Activated CD8-positive, alpha-beta T cell treated with anti-CD3 and anti-CD28 coated beads for 36 hours (primary cell): ENCODE results near the gene VIPR1. TPM values are rescaled to one million over a fixed set of nuclear protein-coding genes. Genes with fewer than 3 reads are reported as not detected.
A peak's percentile ranks its signal among the peaks of the same experiment; 100 is the strongest.

Experiments used
- ATAC-seq: fragments of 200-7000 bp; cut with Tn5 transposase; one replicate; pipeline ENCODE4 v1.10.0; 2021; ENCODE audit warnings: mild to moderate bottlenecking, moderate library complexity
- CTCF ChIA-PET: fragments of 350-600 bp; sonication (Branson Sonifier 250); formaldehyde crosslinking; loops from one replicate; lab custom pipeline; 2021; ENCODE audit warnings: antibody characterized with exemption; lab: Charles Lee
- POLR2A ChIA-PET: fragments of 350-600 bp; sonication (Branson Sonifier 250); formaldehyde crosslinking; loops from one replicate; lab custom pipeline; 2021; ENCODE audit warnings: antibody characterized with exemption; lab: Charles Lee
- DNase-seq: peaks from one replicate; pipeline ENCODE4 v3.0.0-alpha.2; 2020
- H3K27ac Mint-ChIP-seq: one replicate; pipeline ENCODE4 v1.8.0; 2021; ENCODE audit warnings: mild to moderate bottlenecking, mixed read lengths
- H3K27me3 Mint-ChIP-seq: one replicate; pipeline ENCODE4 v1.8.0; 2021; ENCODE audit warnings: mixed read lengths
- H3K36me3 Mint-ChIP-seq: one replicate; pipeline ENCODE4 v1.8.0; 2021; ENCODE audit warnings: low read depth, mixed read lengths
- H3K4me1 Mint-ChIP-seq: one replicate; pipeline ENCODE4 v1.8.0; 2021; ENCODE audit warnings: low read depth, mixed read lengths
- H3K4me3 Mint-ChIP-seq: one replicate; pipeline ENCODE4 v1.8.0; 2021; ENCODE audit warnings: mild to moderate bottlenecking, moderate library complexity, mixed read lengths
- H3K9me3 Mint-ChIP-seq: one replicate; pipeline ENCODE4 v1.8.0; 2021; ENCODE audit warnings: mixed read lengths
- intact Hi-C: fragments of 100-400 bp; cut with micrococcal nuclease; formaldehyde crosslinking; loops from one replicate; pipeline ENCODE4 v1.10.0; 2022
- total RNA-seq, 2 experiments: library from RNA; stranded (reverse); gene quantifications; one replicate each; pipeline ENCODE4 v1.2.3, GENCODE V29; 2021
- TF ChIP-seq, protein P1 (sequence below): fragments of 200-600 bp; IDR thresholded peaks from one replicate; pipeline ENCODE4 v1.8.0; 2022; ENCODE audit warnings: antibody characterized with exemption, mild to moderate bottlenecking

The VIPR1 gene
- total RNA-seq, 2 experiments from 2014 or later: 8.5 to 9.0 TPM

DNA sequence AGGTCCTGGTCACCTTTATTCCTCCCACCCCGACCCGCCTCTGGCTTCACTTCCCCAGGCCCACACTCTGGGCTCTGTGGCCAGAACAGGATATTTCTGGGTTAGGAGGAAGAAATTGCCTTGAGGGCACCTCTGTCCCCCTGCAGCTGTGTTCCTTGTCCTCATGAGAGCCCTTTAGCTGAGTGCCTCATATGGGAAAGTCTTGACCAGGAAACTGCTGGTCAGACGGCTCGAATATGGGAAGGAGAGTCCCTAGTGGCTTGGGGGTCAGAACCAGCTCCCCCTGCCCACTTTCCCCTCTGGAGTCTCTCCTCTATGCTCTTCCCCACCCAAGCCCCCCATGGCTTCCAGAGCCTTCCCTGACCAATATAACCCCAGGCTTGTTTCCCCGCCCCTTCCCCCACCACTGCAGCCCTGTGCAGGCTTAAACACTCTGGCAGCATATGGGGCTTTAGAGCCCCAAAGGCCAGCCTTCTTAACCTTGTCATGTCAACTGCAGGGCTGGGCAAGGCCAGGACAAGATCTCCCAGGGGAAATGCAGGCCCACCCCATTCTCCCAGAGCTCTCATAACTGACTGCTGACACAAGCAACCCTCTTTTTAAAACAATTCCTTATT lies 42.9 kb downstream of the VIPR1 start:
- ATAC-seq (no peak), DNase-seq (no peak)
- intact Hi-C loops: no loop called here
- no peaks in the 10 kb centered on the region for H3K27me3 Mint-ChIP-seq
- H3K9me3 Mint-ChIP-seq: no peaks in the 10 kb centered on the region
- ChIA-PET CTCF (interaction anchor here (0.9 to 9.9 kb wide), 5 partner anchors 9 to 298 kb away, joined by 3 to 90 read pairs (median 10); partner anchors contain the start of gene VIPR1), POLR2A (interaction anchor here (1.2 kb wide), 1 partner anchor 17 kb away, joined by 3 read pairs; no protein-coding TSS in a partner anchor)
- H3K4me1 Mint-ChIP-seq: peaks cover 1% of the 10 kb centered on the region
- TF ChIP-seq, protein P1, sequence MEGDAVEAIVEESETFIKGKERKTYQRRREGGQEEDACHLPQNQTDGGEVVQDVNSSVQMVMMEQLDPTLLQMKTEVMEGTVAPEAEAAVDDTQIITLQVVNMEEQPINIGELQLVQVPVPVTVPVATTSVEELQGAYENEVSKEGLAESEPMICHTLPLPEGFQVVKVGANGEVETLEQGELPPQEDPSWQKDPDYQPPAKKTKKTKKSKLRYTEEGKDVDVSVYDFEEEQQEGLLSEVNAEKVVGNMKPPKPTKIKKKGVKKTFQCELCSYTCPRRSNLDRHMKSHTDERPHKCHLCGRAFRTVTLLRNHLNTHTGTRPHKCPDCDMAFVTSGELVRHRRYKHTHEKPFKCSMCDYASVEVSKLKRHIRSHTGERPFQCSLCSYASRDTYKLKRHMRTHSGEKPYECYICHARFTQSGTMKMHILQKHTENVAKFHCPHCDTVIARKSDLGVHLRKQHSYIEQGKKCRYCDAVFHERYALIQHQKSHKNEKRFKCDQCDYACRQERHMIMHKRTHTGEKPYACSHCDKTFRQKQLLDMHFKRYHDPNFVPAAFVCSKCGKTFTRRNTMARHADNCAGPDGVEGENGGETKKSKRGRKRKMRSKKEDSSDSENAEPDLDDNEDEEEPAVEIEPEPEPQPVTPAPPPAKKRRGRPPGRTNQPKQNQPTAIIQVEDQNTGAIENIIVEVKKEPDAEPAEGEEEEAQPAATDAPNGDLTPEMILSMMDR: no peak
- no peak overlapping the region for H3K4me3 Mint-ChIP-seq
- no peak overlapping the region for H3K27ac Mint-ChIP-seq
- H3K36me3 Mint-ChIP-seq: peaks cover 3% of the 10 kb centered on the region

DNA sequence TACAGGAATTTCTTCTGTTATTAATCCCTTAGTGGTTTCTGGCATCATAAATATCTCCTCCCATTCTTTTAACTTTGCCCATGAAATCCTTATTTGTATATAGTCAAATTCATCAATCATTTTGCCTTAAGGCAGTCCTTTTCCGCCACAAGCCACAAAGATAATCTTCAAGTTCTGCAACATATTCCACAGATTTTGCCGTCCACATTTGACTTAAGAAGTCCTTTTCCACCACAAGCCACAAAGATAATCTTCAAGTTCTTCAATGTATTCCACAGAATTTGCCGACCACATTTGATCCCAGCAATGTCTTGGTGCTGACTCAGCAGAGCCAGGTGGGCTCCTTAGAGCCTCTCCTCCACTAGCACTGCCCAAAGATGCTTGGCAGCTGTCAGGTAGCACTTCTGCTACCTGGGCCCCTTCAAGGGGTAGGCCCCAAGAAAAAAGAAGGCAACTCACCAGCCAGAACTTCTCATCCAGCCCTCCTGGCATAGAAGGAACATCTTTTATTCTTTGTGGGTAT lies 44.3 kb downstream of the VIPR1 start:
- Mint-ChIP-seq H3K27ac (no peak overlapping the region), H3K36me3 (peaks cover 3% of the 10 kb centered on the region), H3K4me1 (peaks cover 3% of the 10 kb centered on the region), H3K9me3 (no peaks in the 10 kb centered on the region), H3K4me3 (no peak overlapping the region), H3K27me3 (no peaks in the 10 kb centered on the region)
- intact Hi-C loops: no loop called here
- TF ChIP-seq, protein P1: no peak
- ATAC-seq (no peak), DNase-seq (no peak)
- ChIA-PET CTCF (interaction anchor here (0.6 to 9.9 kb wide), 30 partner anchors 9 to 447 kb away, joined by 3 to 90 read pairs (median 4); partner anchors contain the start of genes SEC22C and VIPR1), POLR2A (interaction anchor here (0.7 to 1.0 kb wide), 3 partner anchors 20 to 45 kb away, joined by 3 read pairs; no protein-coding TSS in a partner anchor)

DNA sequence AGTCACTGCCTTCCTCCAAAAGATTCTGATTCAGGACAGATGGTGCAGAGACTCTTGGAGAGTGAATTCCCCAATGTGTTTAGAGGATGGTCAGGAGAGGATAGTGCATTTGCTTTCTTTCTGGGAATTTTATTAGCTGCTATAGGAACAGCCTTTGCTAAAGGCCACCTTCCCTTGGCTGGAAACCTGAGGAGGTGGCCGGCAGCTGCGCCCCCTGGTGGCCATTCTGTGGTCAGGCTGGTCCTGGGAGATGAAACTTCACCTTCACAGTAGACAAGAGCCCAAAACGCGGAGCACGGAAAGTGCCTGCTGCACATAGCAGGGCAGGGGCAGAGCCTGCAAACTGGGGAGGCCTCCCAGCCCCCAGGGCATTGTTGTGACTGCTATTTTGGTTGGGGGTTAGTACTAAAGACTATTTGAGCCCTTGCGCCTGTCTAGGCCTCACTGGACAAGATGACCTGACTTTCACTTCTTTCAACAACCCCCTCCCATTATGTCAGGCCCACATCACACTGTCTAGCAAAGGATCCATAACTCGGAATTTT lies 45.0 kb downstream of the VIPR1 start:
- H3K27me3 Mint-ChIP-seq: no peaks in the 10 kb centered on the region
- POLR2A ChIA-PET: interaction anchor here (0.7 to 1.0 kb wide), 2 partner anchors 21 to 46 kb away, joined by 3 read pairs; no protein-coding TSS in a partner anchor
- H3K4me3 Mint-ChIP-seq: no peak overlapping the region
- intact Hi-C loops: no loop called here
- DNase-seq: peak; percentile 72
- CTCF ChIA-PET: interaction anchor here (0.6 to 9.9 kb wide), 33 partner anchors 8 to 448 kb away, joined by 3 to 90 read pairs (median 4); partner anchors contain the start of genes SEC22C and VIPR1
- TF ChIP-seq, protein P1: peak; percentile 97
- no peaks in the 10 kb centered on the region for H3K9me3 Mint-ChIP-seq
- H3K27ac Mint-ChIP-seq: no peak overlapping the region
- H3K4me1 Mint-ChIP-seq: peaks cover 3% of the 10 kb centered on the region
- peak; percentile 78 for ATAC-seq
- peaks cover 5% of the 10 kb centered on the region for H3K36me3 Mint-ChIP-seq

DNA sequence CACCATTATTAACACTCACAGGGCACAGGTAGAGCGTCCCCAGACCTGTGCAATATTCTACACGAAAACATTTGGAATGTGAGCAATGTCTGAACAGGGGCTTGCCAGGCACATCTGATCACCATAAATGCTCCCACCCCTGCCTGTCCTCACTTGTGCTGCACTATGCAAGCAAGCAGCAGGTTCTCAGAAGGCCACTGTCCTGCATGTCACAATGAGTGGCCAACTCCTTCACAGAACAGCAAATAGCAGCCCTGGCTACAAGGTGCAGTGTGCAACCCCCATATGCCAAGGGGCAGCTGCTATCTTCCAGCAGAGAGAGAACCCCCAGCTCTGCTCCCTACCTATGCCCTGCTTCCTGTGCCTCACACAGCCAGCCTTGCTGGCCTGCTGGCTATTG lies 46.7 kb downstream of the VIPR1 start:
- Mint-ChIP-seq H3K36me3 (peaks cover 18% of the 10 kb centered on the region), H3K4me1 (peaks cover 3% of the 10 kb centered on the region), H3K4me3 (no peak overlapping the region), H3K27me3 (no peaks in the 10 kb centered on the region), H3K9me3 (no peaks in the 10 kb centered on the region), H3K27ac (no peak overlapping the region)
- no peak for ATAC-seq
- no peak for DNase-seq
- TF ChIP-seq, protein P1: no peak
- POLR2A ChIA-PET: no interaction called here
- CTCF ChIA-PET: interaction anchor here (0.9 to 9.9 kb wide), 15 partner anchors 9 to 302 kb away, joined by 3 to 90 read pairs (median 5); partner anchors contain the start of gene VIPR1
- intact Hi-C loops: no loop called here
